Measurements from ENCODE around the gene PFN3. TPM values are rescaled to one million over a fixed set of nuclear protein-coding genes. Genes with fewer than 3 reads are reported as not detected.

The PFN3 gene
- total RNA-seq, 1 experiment from 2014 or later = not detected

GRCh38 chr5:177365845-177366527 is 34.5 kb downstream of the PFN3 start:
- peaks cover 20% of the 10 kb centered on the region; the same call in 1 of the 2 replicates for H3F3A ChIP-seq (ENCODE audit: insufficient read depth, low read depth)
- intact Hi-C loops (cut with micrococcal nuclease; ENCODE audit: unreplicated experiment) = no loop called here
- H3K36me3 ChIP-seq (ENCODE audit: low read depth) = no peaks in the 10 kb centered on the region
- no peaks in the 10 kb centered on the region for H3K79me2 ChIP-seq (ENCODE audit: low read depth)
- ChIA-PET CTCF (interaction anchor here (1.3 kb wide), 1 partner anchor 48 kb away, joined by 6 read pairs; no protein-coding TSS in a partner anchor), POLR2A (ENCODE audit: unreplicated experiment) (no interaction called here)
- H4K20me1 ChIP-seq (ENCODE audit: insufficient read depth) = no peaks in the 10 kb centered on the region
- no peaks in the 10 kb centered on the region for H3K27me3 ChIP-seq (ENCODE audit: insufficient read depth, low read depth)
- H3K4me3 ChIP-seq = no peak overlapping the region
- no peak for DNase-seq
- no peaks in the 10 kb centered on the region for H3K9me2 ChIP-seq (ENCODE audit: insufficient read depth)
- no peak overlapping the region for H2AFZ ChIP-seq
- 0 out of 2 replicates have a peak, but pooled peaks cover 9% of the 10 kb centered on the region for H3K4me1 ChIP-seq (replicated peaks; ENCODE audit: insufficient read depth)
- no peaks in the 10 kb centered on the region for H3K9me3 ChIP-seq (ENCODE audit: insufficient read depth, low read depth)
- TF ChIP-seq EZH2 (IDR thresholded peaks at IDR 0.05; ENCODE audit: low read depth) (no peak), CTCF (conservative IDR thresholded peaks at IDR 0.05) (no peak)
- no peak overlapping the region for H3K27ac ChIP-seq
- BruUV-seq (replicated peaks) = no TSS peak
- H3K4me2 ChIP-seq = no peak overlapping the region

DNA sequence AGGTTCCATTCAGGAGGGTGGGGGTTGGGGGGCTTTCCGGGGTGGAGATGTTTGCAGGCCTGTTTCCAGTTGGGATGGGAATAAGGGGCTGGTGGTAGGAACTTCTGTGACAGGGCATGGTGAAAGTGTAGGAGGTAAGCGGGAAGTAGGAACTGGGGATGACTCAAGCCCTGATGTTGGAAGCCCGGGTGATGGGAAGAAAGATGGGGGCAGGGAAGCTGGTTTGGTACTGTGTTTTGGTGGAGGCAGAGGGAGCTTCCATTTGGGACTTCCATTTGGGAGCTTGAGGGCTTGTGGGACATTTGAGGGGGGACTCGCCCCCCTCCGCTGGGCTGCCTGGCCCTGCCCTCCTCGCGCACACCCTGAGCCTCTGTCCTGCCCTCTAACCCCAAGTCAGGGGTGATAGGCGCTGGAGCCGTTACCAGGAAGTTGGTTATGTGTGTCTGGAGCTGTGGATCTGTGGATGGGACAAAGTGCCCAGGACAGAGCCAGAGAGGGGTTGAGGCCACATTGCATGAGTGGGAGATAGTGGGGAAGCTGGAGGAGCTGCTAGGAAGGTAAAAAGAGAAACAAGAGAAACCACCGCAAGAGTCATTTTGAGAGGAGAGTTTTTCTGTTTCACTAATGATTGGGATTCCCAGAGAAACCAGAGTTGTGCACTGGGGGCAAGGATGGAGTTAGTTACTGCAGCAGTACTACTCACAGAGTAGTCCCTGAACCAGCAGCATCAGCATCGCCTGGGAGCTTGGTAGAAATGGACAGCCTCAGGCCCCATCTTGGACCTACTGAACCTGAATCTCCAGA is 36.1 kb downstream of the PFN3 start:
- H2AFZ ChIP-seq = no peak overlapping the region
- CTCF ChIA-PET = interaction anchor here (0.6 kb wide), 1 partner anchor 132 kb away, joined by 5 read pairs; no protein-coding TSS in a partner anchor
- no peak for DNase-seq
- no peaks in the 10 kb centered on the region for H3K36me3 ChIP-seq (ENCODE audit: low read depth)
- H3K4me2 ChIP-seq = no peak overlapping the region
- H3K27ac ChIP-seq = no peak overlapping the region
- H4K20me1 ChIP-seq (ENCODE audit: insufficient read depth) = no peaks in the 10 kb centered on the region
- POLR2A ChIA-PET (ENCODE audit: unreplicated experiment) = interaction anchor here (0.6 to 0.8 kb wide), 2 partner anchors 13 to 789 kb away, joined by 3 to 4 read pairs; partner anchors contain the start of genes LMAN2 and NHP2
- intact Hi-C loops (cut with micrococcal nuclease; ENCODE audit: unreplicated experiment) = no loop called here
- no peaks in the 10 kb centered on the region for H3K9me3 ChIP-seq (ENCODE audit: insufficient read depth, low read depth)
- no peaks in the 10 kb centered on the region for H3K79me2 ChIP-seq (ENCODE audit: low read depth)
- 0 out of 2 replicates have a peak, but pooled peaks cover 3% of the 10 kb centered on the region for H3K27me3 ChIP-seq (ENCODE audit: insufficient read depth, low read depth)
- H3F3A ChIP-seq (ENCODE audit: insufficient read depth, low read depth) = peaks cover 10% of the 10 kb centered on the region; the same call in 1 of the 2 replicates
- H3K4me1 ChIP-seq (replicated peaks; ENCODE audit: insufficient read depth) = 0 out of 2 replicates have a peak, but pooled peaks cover 4% of the 10 kb centered on the region
- no TSS peak for BruUV-seq (replicated peaks)
- no peak overlapping the region for H3K4me3 ChIP-seq
- no peaks in the 10 kb centered on the region for H3K9me2 ChIP-seq (ENCODE audit: insufficient read depth)
- TF ChIP-seq CTCF (conservative IDR thresholded peaks at IDR 0.05) (no peak), EZH2 (IDR thresholded peaks at IDR 0.05; ENCODE audit: low read depth) (no peak)

DNA sequence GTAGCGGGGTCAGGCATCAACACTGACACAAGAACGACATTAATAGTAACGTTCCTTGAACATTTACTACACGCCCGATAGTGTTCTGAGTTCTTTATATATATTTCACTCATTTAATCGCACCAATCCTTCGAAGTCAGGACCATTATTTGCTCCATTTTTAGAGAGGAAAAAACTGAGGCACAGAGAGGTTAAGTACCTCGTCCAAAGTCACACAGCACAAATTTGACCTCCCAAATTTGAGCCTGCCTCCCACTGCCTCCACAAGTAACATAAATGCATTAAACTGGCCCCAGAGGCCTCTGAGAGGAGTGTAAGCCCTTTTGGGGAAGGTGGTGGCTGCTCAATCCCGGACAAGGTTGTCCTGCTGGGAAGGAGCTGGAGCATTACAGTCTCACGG is 36.9 kb downstream of the PFN3 start:
- 0 out of 2 replicates have a peak, but pooled peaks cover 7% of the 10 kb centered on the region for H3K27me3 ChIP-seq (ENCODE audit: insufficient read depth, low read depth)

More for the DNA sequence above, 36.9 kb downstream of the PFN3 start:
- TF ChIP-seq EZH2 (IDR thresholded peaks at IDR 0.05; ENCODE audit: low read depth) = no peak
- no peak for TF ChIP-seq CTCF (conservative IDR thresholded peaks at IDR 0.05)
- CTCF ChIA-PET = no interaction called here
- H4K20me1 ChIP-seq (ENCODE audit: insufficient read depth) = no peaks in the 10 kb centered on the region
- H3K4me1 ChIP-seq (replicated peaks; ENCODE audit: insufficient read depth) = 0 out of 2 replicates have a peak, but pooled peaks cover 4% of the 10 kb centered on the region
- H3K4me3 ChIP-seq = peak overlapping the region; percentile 79
- peak overlapping the region; percentile 84; the same call in 1 of the 2 replicates for H2AFZ ChIP-seq
- no peaks in the 10 kb centered on the region for H3K36me3 ChIP-seq (ENCODE audit: low read depth)
- H3K4me2 ChIP-seq = peak overlapping the region; percentile 95
- BruUV-seq (replicated peaks) = no TSS peak
- H3K9me2 ChIP-seq (ENCODE audit: insufficient read depth) = no peaks in the 10 kb centered on the region
- intact Hi-C loops (cut with micrococcal nuclease; ENCODE audit: unreplicated experiment) = no loop called here
- no peak for DNase-seq
- POLR2A ChIA-PET (ENCODE audit: unreplicated experiment) = interaction anchor here (0.6 kb wide), 1 partner anchor 86 kb away, joined by 7 read pairs; no protein-coding TSS in a partner anchor
- peaks cover 10% of the 10 kb centered on the region; the same call in 1 of the 2 replicates for H3F3A ChIP-seq (ENCODE audit: insufficient read depth, low read depth)
- H3K9me3 ChIP-seq (ENCODE audit: insufficient read depth, low read depth) = no peaks in the 10 kb centered on the region
- no peak overlapping the region for H3K27ac ChIP-seq
- no peaks in the 10 kb centered on the region for H3K79me2 ChIP-seq (ENCODE audit: low read depth)
